GM12891 (cell line): ENCODE results near the gene TAF8.

Experiments
- PAX5 ChIP-seq: IDR thresholded peaks from 2 replicates; pipeline ENCODE4 v1.6.1; 2011; ENCODE audit warnings: low read length, moderate library complexity, mild to moderate bottlenecking; ENCODE audit not compliant: insufficient read depth, severe bottlenecking
- POLR2A ChIP-seq: IDR thresholded peaks from 2 replicates; pipeline ENCODE4 v1.6.1; 2011; ENCODE audit warnings: low read depth, low read length, control low read depth
- POLR2AphosphoS5 ChIP-seq: IDR thresholded peaks from 2 replicates; pipeline ENCODE4 v1.6.1; 2011; ENCODE audit warnings: low read depth, low read length, control low read depth
- POU2F2 ChIP-seq: IDR thresholded peaks from 2 replicates; pipeline ENCODE4 v1.6.1; 2011; ENCODE audit warnings: low read depth, mild to moderate bottlenecking, control low read depth, low read length, moderate library complexity
- TAF1 ChIP-seq: IDR thresholded peaks from 2 replicates; pipeline ENCODE4 v1.6.1; 2011; ENCODE audit warnings: low read depth, low read length, control low read depth

DNA sequence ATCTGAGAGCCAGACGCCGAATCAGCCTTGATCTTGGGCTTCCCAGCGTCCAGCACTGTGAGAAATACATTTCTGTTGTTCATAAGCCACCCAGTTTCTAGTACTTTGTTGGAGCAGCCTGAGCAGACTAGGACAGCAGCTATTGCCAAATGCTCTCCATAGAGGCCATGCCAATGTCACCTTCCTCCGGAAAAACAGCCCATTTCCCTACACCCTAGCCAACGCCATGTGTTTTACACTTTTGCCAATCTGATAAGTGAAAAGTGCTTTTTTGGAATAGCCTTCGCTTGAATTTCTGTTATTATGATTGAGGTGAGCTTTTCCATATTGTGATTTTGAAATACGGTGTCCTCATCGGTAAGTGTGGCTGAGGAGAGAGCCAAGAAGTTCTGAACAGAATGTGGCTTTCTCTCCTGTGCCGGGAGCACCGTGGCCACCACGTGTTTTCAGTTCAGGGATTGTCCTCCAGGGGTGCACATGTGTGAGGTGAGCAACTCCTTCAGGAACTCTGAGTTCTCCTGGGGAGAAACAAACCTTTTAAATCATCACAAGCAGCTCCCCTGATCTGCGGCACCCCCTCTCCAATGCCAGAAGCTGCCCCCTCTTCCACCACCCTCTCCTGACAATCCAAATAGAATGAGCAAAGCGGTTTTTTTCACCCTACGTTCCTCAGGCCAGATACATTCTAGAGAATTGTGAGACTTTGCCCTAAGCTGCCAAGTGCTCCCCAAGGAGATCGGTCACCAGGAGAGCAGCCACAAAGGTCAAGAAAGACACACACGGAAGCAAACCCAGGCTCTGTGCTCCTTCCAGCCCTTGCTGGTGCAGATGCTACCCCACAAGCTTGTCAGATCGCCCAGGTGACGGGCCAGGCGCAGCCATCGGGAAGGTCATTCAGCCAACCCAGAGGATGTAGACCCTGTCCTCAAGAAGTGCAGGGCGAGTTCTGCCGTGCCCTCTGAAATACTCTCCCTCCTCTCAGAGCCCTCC lies 36.0 kb downstream of the TAF8 start:
- TF ChIP-seq POLR2A (no peak), POLR2AphosphoS5 (no peak), TAF1 (no peak), PAX5 (no peak), POU2F2 (no peak)
